Hematopoietic multipotent progenitor cell (in vitro differentiated cells): Measurements from ENCODE around the gene TCERG1L. TPM values are rescaled to one million over a fixed set of nuclear protein-coding genes. Genes with fewer than 3 reads are reported as not detected.

ENCODE experiments used
- DNase-seq, 3 donors: peaks; one replicate each; pipeline ENCODE4 v3.0.0-alpha.2; 2011 to 2015; ENCODE audit warnings: low read depth in 2 of 3, low spot score in 2 of 3
- total RNA-seq: library from RNA; depleted of rRNA; stranded (reverse); fragments of >200 nt; gene quantifications from one replicate; pipeline ENCODE4 v1.2.3, GENCODE V29; 2012

Gene TCERG1L
- total RNA-seq, 1 donor, result under 0.01 TPM

- DNase-seq, result no peak
Measured at GRCh38 chr10:131271966-131272365, 39.6 kb downstream of the TCERG1L start.

GRCh38 chr10:131271195-131271880 is 40.2 kb downstream of the TCERG1L start:
- DNase-seq, result no peak

DNA sequence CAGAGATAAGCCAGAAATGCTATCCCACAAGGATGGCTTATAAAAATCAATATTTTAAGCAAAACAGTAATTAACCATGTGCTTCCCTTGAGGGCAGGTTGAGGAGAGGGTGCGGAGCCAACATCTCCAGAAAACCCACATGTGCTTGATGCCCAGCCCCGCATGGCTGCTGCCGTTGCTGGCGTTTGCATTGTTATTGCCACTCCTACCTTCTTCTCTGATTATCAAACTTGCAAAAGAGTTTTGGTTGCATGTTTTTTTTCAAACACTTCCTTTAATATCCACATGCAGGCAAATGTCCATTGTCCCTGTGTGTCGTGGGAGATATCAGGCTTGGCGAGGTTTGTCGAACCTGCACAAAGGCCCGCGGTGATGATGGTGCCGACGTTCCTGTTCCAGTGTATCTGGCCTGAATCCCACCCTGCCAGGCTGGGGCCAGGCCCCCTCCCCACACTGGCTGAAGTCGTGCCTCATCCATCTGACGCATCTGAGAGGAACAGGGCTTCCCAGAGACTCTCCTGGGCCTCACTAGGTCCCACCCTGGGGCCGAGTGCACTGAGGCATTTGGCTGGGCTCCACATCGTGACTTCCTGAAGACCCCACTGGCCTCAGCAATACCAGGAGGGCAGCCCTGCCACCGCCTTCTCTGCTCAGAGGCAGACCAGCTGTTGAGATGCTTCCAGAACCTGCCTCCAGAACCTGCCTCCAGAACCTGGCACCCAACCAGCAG is 40.9 kb downstream of the TCERG1L start:
- DNase-seq, result no peak

- DNase-seq, result no peak
Measured at GRCh38 chr10:131269776-131270460, 41.6 kb downstream of the TCERG1L start.

- DNase-seq, result no peak
Measured at GRCh38 chr10:131267814-131268095, 43.8 kb downstream of the TCERG1L start.

GRCh38 chr10:131266936-131267813 is 44.3 kb downstream of the TCERG1L start:
- DNase-seq, result no peak

- DNase-seq, result no peak
Measured at GRCh38 chr10:131264110-131264788, 47.3 kb downstream of the TCERG1L start.

DNA sequence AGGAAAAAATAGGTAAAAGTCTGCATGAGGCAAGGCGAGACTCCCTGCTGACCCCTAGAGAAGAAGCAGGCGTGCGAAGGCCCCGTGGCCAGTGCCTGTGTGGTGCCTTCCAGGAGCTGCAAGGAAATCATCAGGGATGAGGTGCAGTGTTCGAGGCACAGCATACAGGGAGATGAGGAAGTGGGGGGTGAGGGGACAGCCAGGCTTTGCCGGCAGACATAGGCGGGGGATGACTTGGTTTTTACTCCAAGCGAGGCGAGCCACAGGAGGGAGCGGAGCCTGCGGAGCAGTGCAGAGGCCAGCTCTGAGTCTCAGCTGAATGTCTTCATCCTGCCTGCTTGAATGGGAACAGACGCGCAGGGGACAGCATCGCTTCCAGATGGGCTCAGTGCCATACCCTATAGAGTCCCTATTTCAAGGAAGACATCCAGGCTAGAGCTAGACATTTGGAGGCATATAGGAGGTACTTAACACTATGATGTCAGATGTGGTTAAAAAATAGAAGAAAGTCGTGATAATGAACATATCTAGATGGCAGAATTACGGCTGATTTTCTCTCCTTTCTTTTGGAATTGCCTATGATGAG is 49.5 kb downstream of the TCERG1L start:
- no peak for DNase-seq

- no peak for DNase-seq
Measured at GRCh38 chr10:131260452-131261211, 50.9 kb downstream of the TCERG1L start.

GRCh38 chr10:131260031-131260430 is 51.5 kb downstream of the TCERG1L start:
- DNase-seq, result no peak

- no peak for DNase-seq
Measured at GRCh38 chr10:131259535-131259934, 52.0 kb downstream of the TCERG1L start.

DNA sequence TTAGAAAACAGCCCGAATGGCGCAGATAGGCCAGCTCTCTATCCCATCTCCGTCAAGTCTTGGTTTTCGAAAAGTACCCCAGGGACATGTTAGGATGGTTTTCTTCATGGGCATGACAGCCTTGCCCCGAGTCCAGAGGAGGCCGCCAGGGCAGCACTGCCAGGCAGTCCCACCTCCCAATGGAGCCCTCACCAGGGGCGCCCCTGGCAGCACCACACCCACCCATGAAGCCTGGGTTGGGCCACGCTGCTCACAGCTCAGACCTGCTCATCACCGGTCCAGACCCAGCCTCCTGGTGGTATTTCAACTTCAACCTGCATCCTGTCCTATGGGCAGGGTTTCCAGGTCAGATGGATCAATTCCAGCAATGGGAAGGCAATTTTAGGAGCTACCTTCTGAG is 53.3 kb downstream of the TCERG1L start:
- no peak for DNase-seq

DNA sequence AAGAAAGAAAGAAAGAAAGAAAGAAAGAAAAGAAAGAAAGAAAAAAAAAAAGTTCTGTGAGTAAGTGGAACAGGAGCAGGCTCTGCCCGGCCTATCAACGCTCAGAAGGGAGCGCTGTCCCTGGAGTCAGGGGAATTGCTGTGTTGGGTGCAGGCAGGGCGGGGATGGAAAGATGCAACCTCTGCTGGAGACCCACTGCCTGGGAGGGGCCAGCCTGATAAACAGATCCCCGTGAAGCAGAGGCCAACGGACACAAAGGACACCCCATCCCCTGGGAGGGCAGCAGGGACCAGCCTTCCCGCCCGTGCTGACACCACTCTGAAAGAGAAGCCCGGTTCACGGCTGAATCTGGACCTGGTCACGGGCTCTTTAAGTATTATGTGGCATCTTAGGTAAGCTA is 54.5 kb downstream of the TCERG1L start:
- DNase-seq, result no peak

GRCh38 chr10:131254859-131255252 is 56.7 kb downstream of the TCERG1L start:
- no peak for DNase-seq

DNA sequence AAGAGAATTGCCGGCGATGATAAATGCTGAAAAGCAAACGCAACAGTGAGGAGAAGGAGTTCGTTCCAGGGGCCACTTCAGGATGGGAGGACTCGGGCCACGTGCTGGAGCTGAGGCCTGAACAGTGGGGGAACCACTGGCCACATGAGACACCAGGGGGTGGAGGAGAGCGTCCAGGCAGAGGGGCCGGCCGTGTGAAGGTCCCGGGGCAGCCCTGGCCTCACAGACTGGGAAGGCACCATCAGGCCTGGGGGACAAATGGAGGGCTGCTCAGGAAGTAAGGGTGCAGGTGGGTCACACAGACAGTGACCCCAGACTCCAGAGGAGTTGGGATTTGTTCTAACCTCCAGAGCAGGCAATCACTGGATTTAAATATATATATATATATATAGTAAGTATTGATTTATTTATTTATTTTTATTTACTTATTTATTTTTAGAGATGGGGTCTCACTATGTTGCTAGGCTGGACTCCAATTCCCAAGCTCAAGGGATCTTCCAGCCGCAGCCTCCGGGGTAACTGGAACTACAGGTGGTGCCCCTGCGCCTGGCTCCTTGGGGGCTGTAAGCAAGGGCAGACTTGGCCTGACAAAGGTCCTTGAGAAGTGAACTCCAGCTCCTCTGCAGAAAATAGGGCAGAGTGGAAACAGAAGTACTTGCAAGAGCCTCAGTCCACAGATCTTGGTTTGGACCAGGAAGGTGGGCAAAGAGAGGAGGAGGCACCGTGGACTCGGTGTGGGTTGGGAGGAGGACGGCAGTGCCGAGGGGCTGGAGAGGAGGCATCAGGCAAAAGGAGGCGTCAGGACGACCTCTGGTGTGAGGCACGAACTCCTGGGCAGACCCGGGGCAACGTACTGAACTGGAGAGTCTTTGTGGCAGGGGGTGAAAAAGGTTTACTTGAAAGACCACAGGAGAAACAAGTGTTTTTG is 57.3 kb downstream of the TCERG1L start:
- no peak for DNase-seq

- DNase-seq, result no peak
Measured at GRCh38 chr10:131252567-131253276, 58.8 kb downstream of the TCERG1L start.

GRCh38 chr10:131251146-131251541 is 60.4 kb downstream of the TCERG1L start:
- no peak for DNase-seq
